Fibroblast of the aortic adventitia (primary cell): ENCODE measurements around the gene KERA. TPM values are rescaled to one million over a fixed set of nuclear protein-coding genes. Genes with fewer than 3 reads are reported as not detected.
A peak's percentile ranks its signal among the peaks of the same experiment; 100 is the strongest.

ENCODE experiments used
- DNase-seq: peaks from one replicate; pipeline ENCODE4 v3.0.0-alpha.2; 2010; ENCODE audit warnings: low read depth
- H3K4me3 ChIP-seq: 2 replicates; pipeline ENCODE4 v1.5.1; 2011; ENCODE audit warnings: low read depth, mild to moderate bottlenecking, control low read depth, low read length, moderate library complexity
- CTCF ChIP-seq: IDR thresholded peaks from 2 replicates; pipeline ENCODE4 v1.5.1; 2011; ENCODE audit warnings: mild to moderate bottlenecking, low read length, control low read depth, inconsistent platforms; ENCODE audit not compliant: insufficient read depth
- total RNA-seq: library from RNA; depleted of rRNA; stranded (reverse); fragments of >200 nt; gene quantifications from 2 replicates; pipeline ENCODE4 v1.2.3, GENCODE V29; 2012; ENCODE audit warnings: low replicate concordance

KERA gene
- total RNA-seq, 1 donor: not detected

- H3K4me3 ChIP-seq: no peak overlapping the region
- no peak for TF ChIP-seq CTCF
- DNase-seq: no peak
Observed at GRCh38 chr12:91100906-91101305, 43.1 kb upstream of the KERA start.

GRCh38 chr12:91099836-91100235 lies 42.0 kb upstream of the KERA start:
- no peak for DNase-seq
- TF ChIP-seq CTCF: no peak
- no peak overlapping the region for H3K4me3 ChIP-seq

GRCh38 chr12:91099341-91099740 lies 41.5 kb upstream of the KERA start:
- TF ChIP-seq CTCF: no peak
- DNase-seq: no peak
- no peak overlapping the region for H3K4me3 ChIP-seq

GRCh38 chr12:91098941-91099340 lies 41.1 kb upstream of the KERA start:
- no peak overlapping the region for H3K4me3 ChIP-seq
- no peak for TF ChIP-seq CTCF
- DNase-seq: peak; percentile 93

GRCh38 chr12:91098461-91098860 lies 40.6 kb upstream of the KERA start:
- no peak overlapping the region for H3K4me3 ChIP-seq
- no peak for TF ChIP-seq CTCF
- DNase-seq: no peak

GRCh38 chr12:91094957-91095356 lies 37.1 kb upstream of the KERA start:
- no peak for TF ChIP-seq CTCF
- no peak overlapping the region for H3K4me3 ChIP-seq
- DNase-seq: no peak

- H3K4me3 ChIP-seq: no peak overlapping the region
- peak; percentile 45 for DNase-seq
- no peak for TF ChIP-seq CTCF
Observed at GRCh38 chr12:91094032-91094662, 36.3 kb upstream of the KERA start.
